Keratinocyte (primary cell): ENCODE results near the gene SHISA9.

Experiments used
- CTCF ChIP-seq, 3 experiments: IDR thresholded peaks in 1 of 3; conservative IDR thresholded peaks in 1 of 3; optimal IDR thresholded peaks in 1 of 3; 2 replicates in 2 of 3; 3 replicates in 1 of 3; pipeline versions ENCODE3 to v1.5.1; 2011; ENCODE audit warnings: low read length in 3 of 3, mild to moderate bottlenecking in 3 of 3, moderate library complexity in 2 of 3, control low read depth in 1 of 3, inconsistent platforms in 1 of 3; ENCODE audit not compliant: insufficient read depth in 2 of 3; ENCODE audit errors: extremely low read depth in 1 of 3
- EZH2 ChIP-seq: IDR thresholded peaks from one replicate; pipeline ENCODE4 v1.6.1; 2012; ENCODE audit warnings: inconsistent platforms, mild to moderate bottlenecking, low read length, moderate library complexity

GRCh38 chr16:12881182-12881581, 20.2 kb upstream of the SHISA9 start:
- no peak for TF ChIP-seq CTCF (optimal IDR thresholded peaks at IDR 0.05 in 1 of 3, IDR thresholded peaks at IDR 0.05 in 1 of 3, conservative IDR thresholded peaks at IDR 0.05 in 1 of 3; ENCODE audit: extremely low read depth in 1 of 3, insufficient read depth in 2 of 3, low read length in 3 of 3)
- no peak for TF ChIP-seq EZH2
